ENCODE data around the gene DLL1.

Gene DLL1

GRCh38 chr6:170295510-170296422 is 4.9 kb upstream of the DLL1 start:
- no peak for DNase-seq (ENCODE audit: low read depth)

GRCh38 chr6:170294813-170295509 is 4.1 kb upstream of the DLL1 start:
- no peak for DNase-seq (ENCODE audit: low read depth)

GRCh38 chr6:170294298-170294730 is 3.4 kb upstream of the DLL1 start:
- no peak for DNase-seq (ENCODE audit: low read depth)

GRCh38 chr6:170293341-170294231 is 2.7 kb upstream of the DLL1 start:
- DNase-seq (ENCODE audit: low read depth): no peak

- no peak for DNase-seq (ENCODE audit: low read depth)
Measured at GRCh38 chr6:170292407-170293158, 1.7 kb upstream of the DLL1 start.

GRCh38 chr6:170292111-170292406 is 1.2 kb upstream of the DLL1 start:
- DNase-seq (ENCODE audit: low read depth): no peak

GRCh38 chr6:170291271-170292110 is 613 bp upstream of the DLL1 start:
- no peak for DNase-seq (ENCODE audit: low read depth)

- DNase-seq (ENCODE audit: low read depth): no peak
Measured at GRCh38 chr6:170289951-170290295, 955 bp downstream of the DLL1 start.

- no peak for DNase-seq (ENCODE audit: low read depth)
Measured at GRCh38 chr6:170289180-170289931, 1.5 kb downstream of the DLL1 start.

- no peak for DNase-seq (ENCODE audit: low read depth)
Measured at GRCh38 chr6:170288852-170289179, 2.1 kb downstream of the DLL1 start.

- no peak for DNase-seq (ENCODE audit: low read depth)
Measured at GRCh38 chr6:170288091-170288631, 2.7 kb downstream of the DLL1 start.

- no peak for DNase-seq (ENCODE audit: low read depth)
Measured at GRCh38 chr6:170287371-170287876, 3.5 kb downstream of the DLL1 start.

GRCh38 chr6:170286934-170287265 is 4.0 kb downstream of the DLL1 start:
- no peak for DNase-seq (ENCODE audit: low read depth)

GRCh38 chr6:170286246-170286933 is 4.5 kb downstream of the DLL1 start:
- DNase-seq (ENCODE audit: low read depth): no peak

- no peak for DNase-seq (ENCODE audit: low read depth)
Measured at GRCh38 chr6:170285482-170285881, 5.4 kb downstream of the DLL1 start.

GRCh38 chr6:170284866-170285469 is 5.9 kb downstream of the DLL1 start:
- DNase-seq (ENCODE audit: low read depth): no peak

- no peak for DNase-seq (ENCODE audit: low read depth)
Measured at GRCh38 chr6:170284126-170284773, 6.6 kb downstream of the DLL1 start.

All from stimulated activated CD8-positive, alpha-beta memory T cell treated with anti-CD3 and anti-CD28 coated beads, Interleukin-15, amount 100 ng/mL, for 1 hour (primary cell).